ENCODE measurements around the gene ORAI2. TPM values are rescaled to one million over a fixed set of nuclear protein-coding genes. Genes with fewer than 3 reads are reported as not detected.
"Not testable (repeated sequence)": the region's sequence is repeated elsewhere in the genome, so short reads cannot be mapped to it uniquely, and the experiment has no call there.

ORAI2 gene
- polyA plus RNA-seq, 1 donor = 9.9 TPM

DNA sequence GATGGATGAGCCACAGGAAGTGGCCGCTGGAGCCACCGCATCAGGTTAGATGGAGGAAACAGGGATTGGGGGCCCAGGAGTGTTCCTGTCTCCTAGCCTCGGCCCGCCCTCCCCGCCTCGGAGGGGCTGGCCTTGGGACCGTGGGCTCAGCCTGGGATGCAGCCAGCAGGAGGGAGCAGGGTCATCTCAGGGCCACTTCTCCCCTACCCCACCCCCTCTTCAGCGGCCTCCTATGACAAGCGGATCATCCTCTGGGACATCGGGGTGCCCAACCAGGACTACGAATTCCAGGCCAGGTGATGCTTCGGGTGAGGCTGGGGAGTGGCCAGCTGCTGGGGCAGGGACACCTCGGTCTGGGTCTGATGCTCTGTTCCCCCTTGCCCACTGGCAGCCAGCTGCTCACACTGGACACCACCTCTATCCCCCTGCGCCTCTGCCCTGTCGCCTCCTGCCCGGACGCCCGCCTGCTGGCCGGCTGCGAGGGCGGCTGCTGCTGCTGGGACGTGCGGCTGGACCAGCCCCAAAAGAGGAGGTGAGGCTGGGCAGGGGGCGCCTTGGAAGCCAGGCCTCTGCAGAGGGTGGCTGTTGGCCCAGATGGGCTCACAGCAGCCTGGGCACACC, 36.1 kb downstream of the ORAI2 start:
- no peak overlapping the region for H3K4me3 ChIP-seq (ENCODE audit: low read length)
- H3K36me3 ChIP-seq (ENCODE audit: control insufficient read depth, insufficient read depth, low read length) = peaks cover 37% of the 10 kb centered on the region
- H3K9me3 ChIP-seq (ENCODE audit: control insufficient read depth, low read depth, low read length) = peaks cover 4% of the 10 kb centered on the region
- H3K27ac ChIP-seq (ENCODE audit: low read length) = no peak overlapping the region
- no CpG with 5 or more reads among the region's 24 CpGs for WGBS (ENCODE audit: insufficient coverage, low lambda C conversion rate)
- no peaks in the 10 kb centered on the region for H3K27me3 ChIP-seq (ENCODE audit: control insufficient read depth, insufficient read depth, low read length)
- peaks cover 5% of the 10 kb centered on the region for H3K4me1 ChIP-seq (ENCODE audit: control insufficient read depth, insufficient read depth, low read length)
- no peak for DNase-seq

DNA sequence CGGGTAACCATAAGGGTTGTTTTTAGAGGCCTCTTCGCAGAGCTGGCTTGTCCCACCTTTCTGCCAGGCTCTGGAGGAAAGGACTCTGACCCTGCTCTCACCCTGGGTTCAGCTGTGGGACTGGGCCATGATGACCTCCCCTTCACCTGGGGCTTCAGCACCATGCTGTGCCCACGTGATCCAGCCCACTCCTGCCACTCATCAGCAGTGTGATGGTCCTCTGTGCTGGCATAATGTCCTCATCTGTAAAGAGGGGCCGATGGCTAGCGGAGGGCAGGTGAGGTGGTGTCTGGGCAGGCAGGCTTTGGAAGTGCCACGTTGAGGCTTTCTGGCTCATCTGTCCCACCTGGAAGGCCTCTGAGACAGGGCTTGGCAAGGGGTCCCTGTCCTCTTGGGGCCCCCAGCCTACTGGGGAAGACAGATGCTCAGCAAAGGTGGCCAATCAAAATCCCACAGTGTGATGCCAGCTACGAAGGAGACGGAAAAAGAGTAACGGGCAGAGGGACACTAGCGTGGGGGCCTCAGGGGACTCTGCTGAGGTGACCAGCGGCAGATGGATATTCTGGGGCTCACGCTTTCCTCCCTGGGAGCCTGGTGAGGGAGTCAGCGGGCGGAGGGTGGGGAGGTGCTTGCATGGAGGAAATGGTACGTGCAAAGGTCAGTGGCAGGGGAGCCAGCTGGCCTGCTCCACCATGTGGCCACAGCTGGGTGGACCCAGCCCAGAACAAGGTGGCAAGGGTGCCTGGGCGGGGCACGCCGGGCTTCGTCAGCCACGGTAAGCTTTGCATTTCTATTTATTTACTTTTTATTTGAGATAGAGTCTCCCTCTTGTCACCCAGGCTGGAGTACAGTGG, 36.8 kb downstream of the ORAI2 start:
- Histone ChIP-seq H3K9me3 (ENCODE audit: control insufficient read depth, low read depth, low read length) (peaks cover 4% of the 10 kb centered on the region), H3K4me1 (ENCODE audit: control insufficient read depth, insufficient read depth, low read length) (peaks cover 5% of the 10 kb centered on the region), H3K27ac (ENCODE audit: low read length) (no peak overlapping the region), H3K27me3 (ENCODE audit: control insufficient read depth, insufficient read depth, low read length) (no peaks in the 10 kb centered on the region), H3K36me3 (ENCODE audit: control insufficient read depth, insufficient read depth, low read length) (peaks cover 37% of the 10 kb centered on the region), H3K4me3 (ENCODE audit: low read length) (no peak overlapping the region)
- DNase-seq = peak in 1 of 2 donors; percentile 46
- WGBS (ENCODE audit: insufficient coverage, low lambda C conversion rate) = no CpG with 5 or more reads among the region's 20 CpGs

DNA sequence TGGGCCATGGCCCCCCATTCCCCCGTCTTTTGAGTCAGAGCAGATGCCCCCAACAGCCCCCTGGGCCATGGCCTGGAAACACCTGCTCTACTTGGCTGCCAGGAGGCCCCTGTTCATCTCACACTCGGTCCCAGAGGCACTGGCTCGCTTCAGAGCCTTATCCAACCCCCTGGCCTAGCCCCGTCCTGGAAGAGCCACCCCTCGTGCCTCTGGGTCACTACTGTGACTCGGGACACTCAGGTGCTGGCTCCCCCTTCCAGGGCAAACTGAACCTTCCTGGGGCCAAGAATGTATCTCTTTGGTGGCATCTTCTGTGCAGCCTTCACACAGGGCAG, 38.4 kb downstream of the ORAI2 start:
- Histone ChIP-seq H3K4me1 (ENCODE audit: control insufficient read depth, insufficient read depth, low read length) (no peaks in the 10 kb centered on the region), H3K4me3 (ENCODE audit: low read length) (no peak overlapping the region), H3K36me3 (ENCODE audit: control insufficient read depth, insufficient read depth, low read length) (peaks cover 37% of the 10 kb centered on the region), H3K27ac (ENCODE audit: low read length) (no peak overlapping the region), H3K9me3 (ENCODE audit: control insufficient read depth, low read depth, low read length) (peaks cover 4% of the 10 kb centered on the region), H3K27me3 (ENCODE audit: control insufficient read depth, insufficient read depth, low read length) (no peaks in the 10 kb centered on the region)
- no CpG with 5 or more reads among the region's 6 CpGs for WGBS (ENCODE audit: insufficient coverage, low lambda C conversion rate)
- no peak for DNase-seq

DNA sequence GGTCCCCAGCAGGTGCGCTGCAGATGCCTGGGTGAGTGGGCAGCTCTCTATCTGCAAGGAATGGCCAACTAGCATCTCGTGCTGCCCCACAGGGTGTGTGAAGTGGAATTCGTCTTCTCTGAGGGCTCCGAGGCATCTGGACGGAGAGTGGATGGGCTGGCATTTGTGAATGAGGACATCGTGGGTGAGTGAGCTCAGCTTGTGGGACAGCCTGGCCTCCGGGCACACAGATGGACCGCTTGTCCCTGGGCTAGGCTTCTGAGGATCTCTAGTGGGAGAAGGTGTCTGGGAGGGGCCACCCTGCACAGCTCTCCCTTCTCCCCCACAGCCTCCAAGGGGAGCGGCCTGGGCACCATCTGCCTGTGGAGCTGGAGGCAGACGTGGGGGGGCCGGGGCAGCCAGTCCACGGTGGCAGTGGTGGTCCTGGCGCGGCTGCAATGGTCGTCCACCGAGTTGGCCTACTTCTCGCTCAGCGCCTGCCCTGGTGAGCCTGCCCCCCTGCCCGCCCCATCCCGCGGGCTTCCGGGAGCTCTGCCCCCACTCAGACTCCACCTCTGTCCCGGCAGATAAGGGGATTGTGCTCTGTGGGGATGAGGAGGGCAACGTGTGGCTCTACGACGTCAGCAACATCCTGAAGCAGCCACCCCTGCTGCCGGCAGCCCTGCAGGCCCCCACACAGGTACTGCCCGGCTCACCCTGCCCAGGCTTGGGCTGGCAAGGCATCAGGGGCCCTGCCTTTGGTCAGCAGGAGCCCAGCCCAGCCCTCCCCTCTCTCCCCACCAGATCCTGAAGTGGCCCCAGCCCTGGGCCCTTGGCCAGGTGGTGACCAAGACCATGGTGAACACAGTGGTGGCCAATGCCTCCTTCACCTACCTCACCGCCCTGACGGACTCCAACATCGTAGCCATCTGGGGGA, 39.0 kb downstream of the ORAI2 start:
- no CpG with 5 or more reads among the region's 31 CpGs for WGBS (ENCODE audit: insufficient coverage, low lambda C conversion rate)
- no peaks in the 10 kb centered on the region for H3K4me1 ChIP-seq (ENCODE audit: control insufficient read depth, insufficient read depth, low read length)
- H3K27me3 ChIP-seq (ENCODE audit: control insufficient read depth, insufficient read depth, low read length) = no peaks in the 10 kb centered on the region
- DNase-seq = no peak
- H3K9me3 ChIP-seq (ENCODE audit: control insufficient read depth, low read depth, low read length) = peaks cover 4% of the 10 kb centered on the region
- H3K4me3 ChIP-seq (ENCODE audit: low read length) = no peak overlapping the region
- no peak overlapping the region for H3K27ac ChIP-seq (ENCODE audit: low read length)
- H3K36me3 ChIP-seq (ENCODE audit: control insufficient read depth, insufficient read depth, low read length) = peaks cover 37% of the 10 kb centered on the region

DNA sequence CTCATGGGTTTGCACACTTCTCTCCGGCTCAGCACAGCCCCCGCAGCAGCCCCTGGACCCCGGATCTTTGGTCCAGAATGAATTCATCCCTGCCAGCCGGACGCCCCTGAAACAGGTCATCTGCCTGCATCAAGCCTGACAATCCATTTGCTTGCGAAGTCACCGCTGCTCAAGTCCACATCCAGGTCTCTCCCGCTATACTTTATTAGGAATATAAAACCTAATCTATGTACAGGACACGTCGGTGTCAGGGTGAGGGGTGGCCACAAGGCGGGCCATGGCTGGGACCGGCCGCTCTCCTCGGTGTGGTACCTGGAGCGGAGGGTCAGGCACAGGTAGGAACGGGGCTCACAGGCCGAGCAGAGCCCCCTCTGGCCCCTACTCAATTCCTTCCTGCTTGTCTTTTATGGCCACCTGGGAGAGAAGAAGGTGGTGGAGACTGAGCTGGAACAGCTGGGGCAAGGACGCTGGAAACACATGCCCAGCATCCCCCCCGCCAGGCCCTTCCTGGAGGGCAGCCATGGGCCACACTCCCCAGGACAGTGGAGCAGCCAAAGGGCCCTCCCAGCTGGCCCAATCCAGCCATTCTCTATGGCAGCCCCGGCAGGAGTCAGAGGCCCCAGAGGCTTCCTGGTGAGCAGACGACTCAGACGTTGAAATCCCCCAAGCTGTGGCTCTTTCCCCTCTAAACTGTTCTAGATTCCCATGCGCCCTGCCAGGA, 40.1 kb downstream of the ORAI2 start:
- no peak for DNase-seq
- H3K4me1 ChIP-seq (ENCODE audit: control insufficient read depth, insufficient read depth, low read length) = no peaks in the 10 kb centered on the region
- no CpG with 5 or more reads among the region's 23 CpGs for WGBS (ENCODE audit: insufficient coverage, low lambda C conversion rate)
- peaks cover 29% of the 10 kb centered on the region for H3K36me3 ChIP-seq (ENCODE audit: control insufficient read depth, insufficient read depth, low read length)
- no peaks in the 10 kb centered on the region for H3K9me3 ChIP-seq (ENCODE audit: control insufficient read depth, low read depth, low read length)
- no peak overlapping the region for H3K27ac ChIP-seq (ENCODE audit: low read length)
- H3K27me3 ChIP-seq (ENCODE audit: control insufficient read depth, insufficient read depth, low read length) = no peaks in the 10 kb centered on the region
- H3K4me3 ChIP-seq (ENCODE audit: low read length) = no peak overlapping the region

DNA sequence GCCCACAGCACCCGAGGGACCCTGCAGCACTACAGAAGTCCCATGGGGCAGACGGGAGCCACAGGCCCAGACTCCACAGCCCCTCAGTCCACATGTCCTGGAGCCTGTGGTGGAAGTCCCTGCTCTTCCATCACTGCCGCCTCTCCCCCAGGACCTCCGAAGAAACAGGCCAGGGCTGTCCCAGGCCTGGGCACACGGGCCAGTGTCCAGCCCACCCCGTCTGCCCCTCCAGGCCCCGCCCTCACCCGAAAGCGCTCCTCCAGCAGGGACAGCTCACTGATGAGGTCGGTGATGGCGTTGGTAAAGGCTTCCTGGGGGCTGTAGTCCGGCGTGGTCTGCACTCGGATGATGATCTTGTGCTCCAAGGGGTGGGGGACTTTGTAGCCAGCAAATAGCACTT, 40.7 kb downstream of the ORAI2 start:
- H3K27me3 ChIP-seq (ENCODE audit: control insufficient read depth, insufficient read depth, low read length); DNase-seq; H3K9me3 ChIP-seq (ENCODE audit: control insufficient read depth, low read depth, low read length); H3K4me1 ChIP-seq (ENCODE audit: control insufficient read depth, insufficient read depth, low read length); H3K4me3 ChIP-seq (ENCODE audit: low read length); H3K27ac ChIP-seq (ENCODE audit: low read length): not testable (repeated sequence)
- no CpG with 5 or more reads among the region's 14 CpGs for WGBS (ENCODE audit: insufficient coverage, low lambda C conversion rate)
- H3K36me3 ChIP-seq (ENCODE audit: control insufficient read depth, insufficient read depth, low read length) = peaks cover 24% of the 10 kb centered on the region

DNA sequence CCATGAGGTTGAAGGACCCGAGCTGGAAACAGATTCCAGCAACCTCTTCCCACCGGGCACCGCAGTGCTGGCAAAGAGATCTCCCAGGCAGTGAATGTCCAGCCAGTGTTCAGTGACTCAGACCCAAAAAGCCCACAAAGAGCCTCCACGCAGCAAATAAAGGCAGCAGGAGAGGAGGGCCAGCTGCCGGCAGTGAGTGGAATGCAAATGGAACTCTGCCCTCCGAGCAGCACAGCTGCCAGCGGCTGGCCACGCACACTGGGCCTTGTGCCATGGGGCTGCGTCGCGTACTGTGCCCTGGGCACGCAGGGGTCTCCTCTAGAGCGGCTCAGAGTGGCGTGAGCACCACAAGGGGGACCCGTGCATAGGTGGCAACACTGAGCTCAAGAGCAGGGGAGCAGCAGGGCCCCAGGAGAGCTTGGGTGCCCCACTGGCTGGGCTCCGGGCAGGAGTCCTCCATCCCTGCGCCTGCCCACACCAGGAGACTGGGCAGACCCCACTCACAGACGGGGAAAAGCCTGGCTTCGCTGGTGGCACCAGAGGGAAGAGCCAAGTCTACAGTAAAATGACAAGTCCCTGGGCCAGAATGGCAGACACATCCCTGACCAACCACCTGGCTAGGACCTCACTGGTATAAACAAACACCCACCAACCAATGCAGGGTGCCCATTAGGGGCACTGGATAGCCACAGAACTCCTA, 41.5 kb downstream of the ORAI2 start:
- not testable (repeated sequence) for DNase-seq; H3K27me3 ChIP-seq (ENCODE audit: control insufficient read depth, insufficient read depth, low read length); H3K27ac ChIP-seq (ENCODE audit: low read length); H3K9me3 ChIP-seq (ENCODE audit: control insufficient read depth, low read depth, low read length); H3K4me1 ChIP-seq (ENCODE audit: control insufficient read depth, insufficient read depth, low read length); H3K4me3 ChIP-seq (ENCODE audit: low read length)
- H3K36me3 ChIP-seq (ENCODE audit: control insufficient read depth, insufficient read depth, low read length) = peaks cover 20% of the 10 kb centered on the region
- no CpG with 5 or more reads among the region's 19 CpGs for WGBS (ENCODE audit: insufficient coverage, low lambda C conversion rate)

DNA sequence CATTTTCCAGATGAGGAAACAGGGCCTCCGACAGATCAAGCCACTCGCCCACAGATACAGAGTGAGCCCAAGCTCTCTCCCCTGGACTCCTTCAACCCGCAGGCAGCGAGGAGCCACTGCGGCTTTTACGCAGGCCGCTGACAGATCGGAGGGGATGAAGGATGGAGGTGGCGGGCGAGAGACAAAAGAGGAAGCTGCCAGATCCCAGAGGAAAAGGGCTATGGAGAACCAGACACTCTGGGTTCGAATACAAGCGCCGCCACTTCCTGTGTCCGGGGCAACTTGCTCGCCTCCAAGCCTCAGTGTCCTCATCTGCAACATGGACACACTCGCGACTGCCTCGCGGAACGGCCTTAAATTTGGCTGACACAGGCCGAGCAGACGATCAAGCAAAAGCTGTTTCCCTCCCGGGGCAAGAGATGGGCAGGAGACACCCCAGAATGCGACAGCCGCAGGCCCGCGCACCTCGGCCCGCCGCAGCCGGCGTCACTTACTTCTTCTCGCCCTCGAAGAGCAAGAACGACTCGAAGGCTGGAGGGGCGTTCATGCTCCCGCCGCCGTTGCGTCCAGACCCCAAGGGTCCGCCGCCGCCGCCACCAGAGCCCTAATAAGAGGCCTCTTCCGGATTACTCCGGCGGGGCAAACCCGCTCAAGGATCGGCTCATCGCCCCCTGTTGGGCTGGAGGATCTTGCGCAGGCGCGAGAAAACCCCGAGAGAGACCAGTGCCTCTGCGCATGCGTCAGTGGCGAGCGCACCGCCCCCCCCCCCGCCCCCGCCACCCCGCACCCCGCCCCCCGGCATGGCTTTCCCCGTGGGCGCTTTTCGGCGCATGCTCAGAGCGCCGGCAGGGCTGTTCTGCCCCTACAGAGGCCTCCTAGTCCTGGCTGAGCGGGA, 45.2 kb downstream of the ORAI2 start, which contains the start of gene POLR2J:
TSS of gene POLR2J (minus strand) at position 609 of the 895 bp plus-strand sequence. CDS start at position 547, 62 bp downstream.
- WGBS (ENCODE audit: insufficient coverage, low lambda C conversion rate) = no CpG with 5 or more reads among the region's 72 CpGs
- H3K27ac ChIP-seq (ENCODE audit: low read length); H3K4me1 ChIP-seq (ENCODE audit: control insufficient read depth, insufficient read depth, low read length); H3K36me3 ChIP-seq (ENCODE audit: control insufficient read depth, insufficient read depth, low read length); H3K9me3 ChIP-seq (ENCODE audit: control insufficient read depth, low read depth, low read length); H3K27me3 ChIP-seq (ENCODE audit: control insufficient read depth, insufficient read depth, low read length): not testable (repeated sequence)
- peak within 1 kb of the TSS; percentile 41 for H3K4me3 ChIP-seq (ENCODE audit: low read length)
- peak in 1 of 2 donors; percentile 48 for DNase-seq

DNA sequence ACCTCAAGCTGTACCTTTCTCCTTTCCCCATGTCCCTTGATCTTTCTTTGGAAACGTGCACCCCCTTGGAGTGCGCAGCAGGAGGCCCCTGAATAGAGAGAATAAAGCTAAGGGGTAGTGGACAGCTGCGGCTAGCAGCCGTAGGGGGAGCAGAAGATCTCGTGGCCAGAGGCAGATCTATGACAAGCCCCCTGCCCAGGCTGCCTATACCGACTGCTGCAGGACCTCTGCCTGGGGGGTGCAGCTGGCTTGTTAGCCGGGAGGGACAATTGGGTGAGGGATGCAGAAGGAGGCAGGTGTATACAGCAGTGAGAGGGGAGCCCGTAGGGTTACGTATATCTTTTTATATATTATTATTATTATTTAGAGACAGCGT, 45.8 kb downstream of the ORAI2 start:
- DNase-seq; H3K9me3 ChIP-seq (ENCODE audit: control insufficient read depth, low read depth, low read length); H3K4me3 ChIP-seq (ENCODE audit: low read length); H3K36me3 ChIP-seq (ENCODE audit: control insufficient read depth, insufficient read depth, low read length); H3K27me3 ChIP-seq (ENCODE audit: control insufficient read depth, insufficient read depth, low read length); H3K27ac ChIP-seq (ENCODE audit: low read length); H3K4me1 ChIP-seq (ENCODE audit: control insufficient read depth, insufficient read depth, low read length): not testable (repeated sequence)
- WGBS (ENCODE audit: insufficient coverage, low lambda C conversion rate) = no CpG with 5 or more reads among the region's 10 CpGs
